OCI-LY1 (cell line): ENCODE measurements around the gene RPL22L1.

Experiments used
- EZH2 ChIP-seq: fragments of 200-600 bp; sonication (generic), shearing (Covaris generic); IDR thresholded peaks from 2 replicates; pipeline ENCODE4 v1.8.0; 2017; ENCODE audit warnings: borderline replicate concordance, mixed run types, mild to moderate bottlenecking, antibody characterized with exemption, low read length, moderate library complexity, mixed read lengths
- TF ChIP-seq, protein P1 (sequence below): fragments of 200-600 bp; sonication (generic), shearing (Covaris generic); IDR thresholded peaks from 2 replicates; pipeline ENCODE4 v1.5.1; 2017; ENCODE audit warnings: mild to moderate bottlenecking, antibody characterized with exemption, low read length, moderate library complexity, mixed read lengths

DNA sequence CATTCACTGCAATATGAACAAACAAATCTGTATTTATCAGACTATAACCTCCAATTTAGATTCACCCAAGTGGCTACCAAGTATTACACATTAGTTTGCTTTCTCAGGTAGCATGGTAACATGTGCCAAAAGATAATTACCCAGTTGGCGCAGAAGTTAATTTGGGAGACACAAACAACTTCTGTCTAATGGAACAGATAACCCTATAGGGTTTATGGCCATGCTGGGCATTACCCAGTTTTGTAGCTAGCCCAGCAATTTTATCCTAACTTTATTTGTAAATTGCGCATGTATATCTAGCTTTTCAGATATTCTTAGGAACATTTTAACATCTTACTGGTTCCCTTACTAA lies 780 bp downstream of the RPL22L1 start:
- TF ChIP-seq, protein P1, sequence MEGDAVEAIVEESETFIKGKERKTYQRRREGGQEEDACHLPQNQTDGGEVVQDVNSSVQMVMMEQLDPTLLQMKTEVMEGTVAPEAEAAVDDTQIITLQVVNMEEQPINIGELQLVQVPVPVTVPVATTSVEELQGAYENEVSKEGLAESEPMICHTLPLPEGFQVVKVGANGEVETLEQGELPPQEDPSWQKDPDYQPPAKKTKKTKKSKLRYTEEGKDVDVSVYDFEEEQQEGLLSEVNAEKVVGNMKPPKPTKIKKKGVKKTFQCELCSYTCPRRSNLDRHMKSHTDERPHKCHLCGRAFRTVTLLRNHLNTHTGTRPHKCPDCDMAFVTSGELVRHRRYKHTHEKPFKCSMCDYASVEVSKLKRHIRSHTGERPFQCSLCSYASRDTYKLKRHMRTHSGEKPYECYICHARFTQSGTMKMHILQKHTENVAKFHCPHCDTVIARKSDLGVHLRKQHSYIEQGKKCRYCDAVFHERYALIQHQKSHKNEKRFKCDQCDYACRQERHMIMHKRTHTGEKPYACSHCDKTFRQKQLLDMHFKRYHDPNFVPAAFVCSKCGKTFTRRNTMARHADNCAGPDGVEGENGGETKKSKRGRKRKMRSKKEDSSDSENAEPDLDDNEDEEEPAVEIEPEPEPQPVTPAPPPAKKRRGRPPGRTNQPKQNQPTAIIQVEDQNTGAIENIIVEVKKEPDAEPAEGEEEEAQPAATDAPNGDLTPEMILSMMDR: no peak
- TF ChIP-seq EZH2: no peak
